ENCODE data around the gene MVB12A. TPM values are rescaled to one million over a fixed set of nuclear protein-coding genes. Genes with fewer than 3 reads are reported as not detected.

The MVB12A gene
- total and polyA plus RNA-seq, 2 of the 8 experiments (the other 6 are each of a cell fraction or from before 2014, with no cell fraction given), result 37.9 to 76.6 TPM

DNA sequence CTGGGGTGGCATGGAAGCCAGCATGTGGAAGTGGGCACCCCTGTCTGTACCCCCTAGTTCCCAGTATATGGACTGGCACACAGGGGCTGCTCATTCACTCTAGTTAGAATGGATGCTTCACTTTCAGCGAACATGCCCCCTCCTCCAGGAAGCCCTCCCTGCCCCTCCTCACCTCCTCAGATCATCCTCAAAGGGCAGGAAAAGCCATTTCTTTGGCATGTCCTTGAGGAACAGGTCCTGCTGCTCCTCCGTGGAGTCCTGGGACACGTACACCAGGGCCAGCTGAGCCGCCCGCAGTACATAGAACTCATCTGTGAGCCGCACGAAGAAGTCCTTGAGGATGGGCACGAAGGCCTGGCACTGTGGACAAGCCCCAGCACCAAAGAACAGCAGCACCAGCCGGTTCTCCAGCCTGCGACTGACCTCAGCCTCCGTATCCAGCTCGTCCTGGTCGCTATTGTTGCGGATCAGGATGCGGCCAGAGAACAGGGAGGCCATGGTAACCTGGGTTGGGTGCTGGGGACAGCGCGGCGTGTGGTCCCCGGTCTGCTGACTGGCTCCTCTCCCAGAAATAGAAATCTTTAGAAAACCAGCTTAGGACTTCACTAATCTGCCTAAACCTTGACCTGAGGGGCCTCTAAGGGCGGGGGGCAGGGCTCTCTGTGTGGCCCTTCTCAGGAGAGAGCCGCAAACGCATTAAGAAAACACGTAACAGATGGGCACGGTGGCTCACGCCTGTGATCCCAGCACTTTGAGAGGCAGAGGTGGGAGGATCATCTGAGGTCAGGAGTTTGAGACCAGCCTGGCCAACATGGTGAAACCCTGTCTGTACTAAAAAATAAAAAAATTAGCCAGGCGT lies 40.8 kb downstream of the MVB12A start, which contains the start of gene NXNL1:
Gene NXNL1, minus strand, starts transcription at position 555 of the 859 bp plus-strand sequence. Its CDS starts 57 bp downstream, at position 498.
- Histone ChIP-seq H3K79me2 (ENCODE audit: control insufficient read depth in 1 of 2, insufficient read depth in 2 of 2, low read length in 2 of 2) (no peaks in the 10 kb centered on the region), H2BK5ac (ENCODE audit: low read depth, low read length) (no peak within 1 kb of the TSS), H3K23me2 (ENCODE audit: low read depth, low read length) (no peaks in the 10 kb centered on the region), H4K20me1 (replicated peaks in 1 of 2; ENCODE audit: control insufficient read depth in 1 of 2, insufficient read depth in 2 of 2, low read length in 2 of 2) (peaks cover 0 to 2% of the 10 kb centered on the region in 2 experiments), H4K91ac (replicated peaks; ENCODE audit: insufficient read length, low read length) (no peak within 1 kb of the TSS), H3K27me3 (replicated peaks in 1 of 4; ENCODE audit: control insufficient read depth in 3 of 4, extremely low read depth in 1 of 4, insufficient read depth in 3 of 4, low read length in 3 of 4) (peaks cover 4 to 13% (median 10%) of the 10 kb centered on the region in 4 experiments; a peak in 6 of 7 replicates), H3K4me1 (replicated peaks in 1 of 4; ENCODE audit: control insufficient read depth in 3 of 4, insufficient read depth in 4 of 4, low read length in 3 of 4) (peaks cover 0 to 3% (median 0%) of the 10 kb centered on the region in 4 experiments; a peak in 1 of 7 replicates), H3K18ac (ENCODE audit: extremely low read depth, low read length) (no peak within 1 kb of the TSS; the same call in 1 of the 2 replicates), H2BK20ac (ENCODE audit: low read length) (no peak within 1 kb of the TSS), H3K23ac (ENCODE audit: insufficient read length) (no peak within 1 kb of the TSS), H3K4me2 (ENCODE audit: insufficient read depth in 1 of 2, low read depth in 2 of 2, low read length in 2 of 2) (no peak within 1 kb of the TSS), H3K79me1 (ENCODE audit: low read depth, low read length) (no peaks in the 10 kb centered on the region), H2BK120ac (replicated peaks; ENCODE audit: low read depth, low read length) (no peak within 1 kb of the TSS), H3K4me3 (ENCODE audit: extremely low read depth in 1 of 4, insufficient read depth in 2 of 4, low read depth in 3 of 4, low read length in 4 of 4) (no peak within 1 kb of the TSS), H3K9ac (replicated peaks in 1 of 4; ENCODE audit: extremely low read depth in 1 of 4, low read depth in 3 of 4, low read length in 3 of 4) (no peak within 1 kb of the TSS), H4K8ac (ENCODE audit: extremely low read depth, insufficient read depth, low read length) (no peak within 1 kb of the TSS), H3K36me3 (ENCODE audit: control insufficient read depth in 2 of 4, insufficient read depth in 4 of 4, low read length in 3 of 4) (no peaks in the 10 kb centered on the region), H3K56ac (replicated peaks; ENCODE audit: insufficient read length, low read depth, low read length) (no peak within 1 kb of the TSS), H3K14ac (ENCODE audit: insufficient read length) (no peak within 1 kb of the TSS), H2BK12ac (ENCODE audit: low read depth, low read length) (no peak within 1 kb of the TSS), H4K5ac (ENCODE audit: insufficient read length, low read depth, low read length) (no peak within 1 kb of the TSS), H3K4ac (replicated peaks; ENCODE audit: insufficient read length, low read depth, low read length) (no peak within 1 kb of the TSS), H3K27ac (ENCODE audit: low read depth, low read length) (no peak within 1 kb of the TSS), H3K9me3 (ENCODE audit: insufficient read depth in 2 of 2, low read depth in 1 of 2, low read length in 1 of 2) (no peaks in the 10 kb centered on the region), H2AFZ (ENCODE audit: low read length) (no peak within 1 kb of the TSS), H2BK15ac (ENCODE audit: low read length) (no peak within 1 kb of the TSS), H2AK5ac (ENCODE audit: low read depth, low read length) (no peak within 1 kb of the TSS)
- ChIA-PET CTCF (ENCODE audit: partially characterized antibody) (interaction anchor here (0.6 to 1.7 kb wide), 10 partner anchors 8 to 96 kb away, joined by 3 to 7 read pairs (median 4); partner anchors contain the start of gene TMEM221), POLR2A (ENCODE audit: partially characterized antibody) (interaction anchor here (0.6 to 1.5 kb wide), 3 partner anchors 13 to 134 kb away, joined by 3 read pairs; partner anchors contain the start of gene PGLS)
- WGBS, 2 experiments (ENCODE audit: extremely low coverage in 1 of 2, insufficient coverage in 1 of 2, insufficient read length in 1 of 2, insufficient replicate concordance in 2 of 2, low coverage in 1 of 2, low lambda C conversion rate in 2 of 2, missing lambda C conversion rate in 1 of 2), result 87% methylated on average over 26 of the region's 26 CpGs; no CpG with 5 or more reads in 1 of the 2 experiments
- DNase-seq (ENCODE audit: low read depth in 1 of 2, low spot score in 2 of 2), result no peak
- no peak for FAIRE-seq
- TF ChIP-seq SRF (IDR thresholded peaks at IDR 0.05; ENCODE audit: low read depth, low read length) (no peak), SIX5 (IDR thresholded peaks at IDR 0.05; ENCODE audit: low read depth, low read length) (no peak), SIRT6 (IDR thresholded peaks at IDR 0.05; ENCODE audit: low read length) (no peak), CEBPB (IDR thresholded peaks at IDR 0.05; ENCODE audit: low read depth, low read length) (no peak), TBP (IDR thresholded peaks at IDR 0.05; ENCODE audit: low read depth, low read length) (no peak), NRF1 (IDR thresholded peaks at IDR 0.05; ENCODE audit: low read depth, low read length) (no peak), TAF7 (optimal IDR thresholded peaks at IDR 0.05; ENCODE audit: borderline replicate concordance, low read depth, low read length) (no peak)
- TF ChIP-seq, protein P1, sequence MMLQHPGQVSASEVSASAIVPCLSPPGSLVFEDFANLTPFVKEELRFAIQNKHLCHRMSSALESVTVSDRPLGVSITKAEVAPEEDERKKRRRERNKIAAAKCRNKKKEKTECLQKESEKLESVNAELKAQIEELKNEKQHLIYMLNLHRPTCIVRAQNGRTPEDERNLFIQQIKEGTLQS (IDR thresholded peaks at IDR 0.05; ENCODE audit: insufficient read depth, low read depth, low read length), result no peak
- TF ChIP-seq, protein P2, sequence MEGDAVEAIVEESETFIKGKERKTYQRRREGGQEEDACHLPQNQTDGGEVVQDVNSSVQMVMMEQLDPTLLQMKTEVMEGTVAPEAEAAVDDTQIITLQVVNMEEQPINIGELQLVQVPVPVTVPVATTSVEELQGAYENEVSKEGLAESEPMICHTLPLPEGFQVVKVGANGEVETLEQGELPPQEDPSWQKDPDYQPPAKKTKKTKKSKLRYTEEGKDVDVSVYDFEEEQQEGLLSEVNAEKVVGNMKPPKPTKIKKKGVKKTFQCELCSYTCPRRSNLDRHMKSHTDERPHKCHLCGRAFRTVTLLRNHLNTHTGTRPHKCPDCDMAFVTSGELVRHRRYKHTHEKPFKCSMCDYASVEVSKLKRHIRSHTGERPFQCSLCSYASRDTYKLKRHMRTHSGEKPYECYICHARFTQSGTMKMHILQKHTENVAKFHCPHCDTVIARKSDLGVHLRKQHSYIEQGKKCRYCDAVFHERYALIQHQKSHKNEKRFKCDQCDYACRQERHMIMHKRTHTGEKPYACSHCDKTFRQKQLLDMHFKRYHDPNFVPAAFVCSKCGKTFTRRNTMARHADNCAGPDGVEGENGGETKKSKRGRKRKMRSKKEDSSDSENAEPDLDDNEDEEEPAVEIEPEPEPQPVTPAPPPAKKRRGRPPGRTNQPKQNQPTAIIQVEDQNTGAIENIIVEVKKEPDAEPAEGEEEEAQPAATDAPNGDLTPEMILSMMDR (IDR thresholded peaks at IDR 0.05; ENCODE audit: control extremely low read depth in 1 of 3, insufficient read depth in 1 of 3, low read depth in 1 of 3, low read length in 3 of 3), result no peak
